HepG2 (cell line): ENCODE results near the gene CGNL1. TPM values are rescaled to one million over a fixed set of nuclear protein-coding genes. Genes with fewer than 3 reads are reported as not detected.

Experiments
- KDM4B ChIP-seq: sonication (generic); formaldehyde crosslinking; IDR thresholded peaks from 2 replicates; pipeline ENCODE4 v1.4.0; 2020; ENCODE audit warnings: missing genetic modification reagents
- PBX2 ChIP-seq: IDR thresholded peaks from 2 replicates; pipeline ENCODE4 v1.6.1; 2016; ENCODE audit warnings: control low read depth
- SRSF1 ChIP-seq: fragments of 200-400 bp; formaldehyde crosslinking; optimal IDR thresholded peaks from 2 replicates; pipeline ENCODE3; 2017; ENCODE audit warnings: mild to moderate bottlenecking, low read depth, low read length, moderate library complexity
- TAF1 ChIP-seq: sonication (generic); formaldehyde crosslinking; IDR thresholded peaks from 2 replicates; pipeline ENCODE4 v1.4.0; 2020; ENCODE audit warnings: missing genetic modification reagents
- ZBTB38 ChIP-seq: sonication (generic); formaldehyde crosslinking; IDR thresholded peaks from 2 replicates; pipeline ENCODE4 v1.5.1; 2020; ENCODE audit warnings: mild to moderate bottlenecking, missing genetic modification reagents
- ZFYVE20 ChIP-seq: sonication (generic); formaldehyde crosslinking; IDR thresholded peaks from 2 replicates; pipeline ENCODE4 v1.8.0; 2023; ENCODE audit warnings: low read depth, mild to moderate bottlenecking, moderate library complexity, missing genetic modification reagents, borderline replicate concordance
- ZNF124 ChIP-seq: sonication (generic); formaldehyde crosslinking; IDR thresholded peaks from 2 replicates; pipeline ENCODE4 v1.4.0; 2020; ENCODE audit warnings: missing genetic modification reagents
- ZNF407 ChIP-seq: sonication (generic); formaldehyde crosslinking; IDR thresholded peaks from one replicate; pipeline ENCODE4 v1.5.1; 2020; ENCODE audit warnings: mild to moderate bottlenecking, missing genetic modification reagents; ENCODE audit errors: not compliant biosample characterization
- ZNF510 ChIP-seq: sonication (generic); formaldehyde crosslinking; IDR thresholded peaks from 2 replicates; pipeline ENCODE4 v1.4.0; 2020; ENCODE audit warnings: low read depth, mild to moderate bottlenecking, missing genetic modification reagents
- ZNF652 ChIP-seq: IDR thresholded peaks from 2 replicates; pipeline ENCODE4 v1.6.1; 2016; ENCODE audit warnings: low read depth, borderline replicate concordance
- polyA plus RNA-seq, 8 experiments: library from polyadenylated mRNA; depleted of rRNA in 3 of 8; stranded (reverse) in 7 of 8; unstranded in 1 of 8; fragments of >200 nt; fragmentation: Illumina TruSeq in 4 of 8; extraction: Trizol in 4 of 8; gene quantifications; 2 replicates each; pipeline versions ENCODE4 v1.2.1 to v1.2.3, GENCODE V29; 2011 to 2016; ENCODE audit warnings: low read depth in 4 of 8, missing spikeins in 1 of 8, mixed read lengths in 1 of 8; ENCODE audit not compliant: insufficient read depth in 1 of 8
- total RNA-seq, 5 experiments: library from RNA; depleted of rRNA; stranded (reverse); fragments of >200 nt; fragmentation: Illumina TruSeq; extraction: Trizol; gene quantifications; 2 replicates each; pipeline ENCODE4 v1.2.3, GENCODE V29; 2016; ENCODE audit warnings: low read depth in 1 of 5
- TF ChIP-seq, protein P1 (sequence below): sonication (generic); formaldehyde crosslinking; IDR thresholded peaks from 2 replicates; pipeline ENCODE4 v1.4.0; 2020; ENCODE audit warnings: missing genetic modification reagents, borderline replicate concordance
- TF ChIP-seq, protein P2 (sequence below): sonication (generic); formaldehyde crosslinking; IDR thresholded peaks from 2 replicates; pipeline ENCODE4 v1.4.0; 2020; ENCODE audit warnings: missing genetic modification reagents, borderline replicate concordance
- TF ChIP-seq, protein P3 (sequence below): sonication (generic); formaldehyde crosslinking; IDR thresholded peaks from 2 replicates; pipeline ENCODE4 v1.8.1; 2023; ENCODE audit warnings: missing genetic modification reagents, mild to moderate bottlenecking, borderline replicate concordance

The CGNL1 gene
- total and polyA plus RNA-seq, 2 of the 13 experiments (the other 11 are each of a cell fraction or from before 2014, with no cell fraction given): 5.6 to 15.6 TPM

- TF ChIP-seq KDM4B (CRISPR knock-in tag) (no peak), TAF1 (peak; percentile 71; the same call in 1 of the 2 replicates), ZNF652 (CRISPR knock-in tag) (peak; percentile 66), ZBTB38 (CRISPR knock-in tag) (peak; percentile 83), ZNF407 (CRISPR knock-in tag) (peak; percentile 52), ZNF124 (CRISPR knock-in tag) (0 out of 2 replicates have a peak, but pooled peaks have one; percentile 34), PBX2 (CRISPR knock-in tag) (0 out of 2 replicates have a peak, but pooled peaks have one; percentile 11), ZNF510 (CRISPR knock-in tag) (peak; percentile 93; the same call in 1 of the 2 replicates), ZFYVE20 (CRISPR knock-in tag) (0 out of 2 replicates have a peak, but pooled peaks have one; percentile 34), SRSF1 (no peak)
- TF ChIP-seq, protein P1, sequence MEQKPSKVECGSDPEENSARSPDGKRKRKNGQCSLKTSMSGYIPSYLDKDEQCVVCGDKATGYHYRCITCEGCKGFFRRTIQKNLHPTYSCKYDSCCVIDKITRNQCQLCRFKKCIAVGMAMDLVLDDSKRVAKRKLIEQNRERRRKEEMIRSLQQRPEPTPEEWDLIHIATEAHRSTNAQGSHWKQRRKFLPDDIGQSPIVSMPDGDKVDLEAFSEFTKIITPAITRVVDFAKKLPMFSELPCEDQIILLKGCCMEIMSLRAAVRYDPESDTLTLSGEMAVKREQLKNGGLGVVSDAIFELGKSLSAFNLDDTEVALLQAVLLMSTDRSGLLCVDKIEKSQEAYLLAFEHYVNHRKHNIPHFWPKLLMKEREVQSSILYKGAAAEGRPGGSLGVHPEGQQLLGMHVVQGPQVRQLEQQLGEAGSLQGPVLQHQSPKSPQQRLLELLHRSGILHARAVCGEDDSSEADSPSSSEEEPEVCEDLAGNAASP (CRISPR knock-in tag): peak; percentile 99
- TF ChIP-seq, protein P2, sequence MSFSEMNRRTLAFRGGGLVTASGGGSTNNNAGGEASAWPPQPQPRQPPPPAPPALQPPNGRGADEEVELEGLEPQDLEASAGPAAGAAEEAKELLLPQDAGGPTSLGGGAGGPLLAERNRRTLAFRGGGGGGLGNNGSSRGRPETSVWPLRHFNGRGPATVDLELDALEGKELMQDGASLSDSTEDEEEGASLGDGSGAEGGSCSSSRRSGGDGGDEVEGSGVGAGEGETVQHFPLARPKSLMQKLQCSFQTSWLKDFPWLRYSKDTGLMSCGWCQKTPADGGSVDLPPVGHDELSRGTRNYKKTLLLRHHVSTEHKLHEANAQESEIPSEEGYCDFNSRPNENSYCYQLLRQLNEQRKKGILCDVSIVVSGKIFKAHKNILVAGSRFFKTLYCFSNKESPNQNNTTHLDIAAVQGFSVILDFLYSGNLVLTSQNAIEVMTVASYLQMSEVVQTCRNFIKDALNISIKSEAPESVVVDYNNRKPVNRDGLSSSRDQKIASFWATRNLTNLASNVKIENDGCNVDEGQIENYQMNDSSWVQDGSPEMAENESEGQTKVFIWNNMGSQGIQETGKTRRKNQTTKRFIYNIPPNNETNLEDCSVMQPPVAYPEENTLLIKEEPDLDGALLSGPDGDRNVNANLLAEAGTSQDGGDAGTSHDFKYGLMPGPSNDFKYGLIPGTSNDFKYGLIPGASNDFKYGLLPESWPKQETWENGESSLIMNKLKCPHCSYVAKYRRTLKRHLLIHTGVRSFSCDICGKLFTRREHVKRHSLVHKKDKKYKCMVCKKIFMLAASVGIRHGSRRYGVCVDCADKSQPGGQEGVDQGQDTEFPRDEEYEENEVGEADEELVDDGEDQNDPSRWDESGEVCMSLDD (CRISPR knock-in tag): peak; percentile 89
- TF ChIP-seq, protein P3, sequence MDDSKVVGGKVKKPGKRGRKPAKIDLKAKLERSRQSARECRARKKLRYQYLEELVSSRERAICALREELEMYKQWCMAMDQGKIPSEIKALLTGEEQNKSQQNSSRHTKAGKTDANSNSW: no peak
These were observed 101.6 kb downstream of the CGNL1 start (continued) for GRCh38 chr15:57477736-57478522.
